ENCODE data around the gene ELF1. TPM values are rescaled to one million over a fixed set of nuclear protein-coding genes. Genes with fewer than 3 reads are reported as not detected.

The ELF1 gene
- 0.29 TPM in 1 of 2 replicates, not detected in the other for polyA plus RNA-seq

GRCh38 chr13:41019011-41019487, at the start of gene ELF1:
ELF1 (minus strand) TSS chr13:41019316; CDS start chr13:40982054, 37,262 bp downstream.

DNA sequence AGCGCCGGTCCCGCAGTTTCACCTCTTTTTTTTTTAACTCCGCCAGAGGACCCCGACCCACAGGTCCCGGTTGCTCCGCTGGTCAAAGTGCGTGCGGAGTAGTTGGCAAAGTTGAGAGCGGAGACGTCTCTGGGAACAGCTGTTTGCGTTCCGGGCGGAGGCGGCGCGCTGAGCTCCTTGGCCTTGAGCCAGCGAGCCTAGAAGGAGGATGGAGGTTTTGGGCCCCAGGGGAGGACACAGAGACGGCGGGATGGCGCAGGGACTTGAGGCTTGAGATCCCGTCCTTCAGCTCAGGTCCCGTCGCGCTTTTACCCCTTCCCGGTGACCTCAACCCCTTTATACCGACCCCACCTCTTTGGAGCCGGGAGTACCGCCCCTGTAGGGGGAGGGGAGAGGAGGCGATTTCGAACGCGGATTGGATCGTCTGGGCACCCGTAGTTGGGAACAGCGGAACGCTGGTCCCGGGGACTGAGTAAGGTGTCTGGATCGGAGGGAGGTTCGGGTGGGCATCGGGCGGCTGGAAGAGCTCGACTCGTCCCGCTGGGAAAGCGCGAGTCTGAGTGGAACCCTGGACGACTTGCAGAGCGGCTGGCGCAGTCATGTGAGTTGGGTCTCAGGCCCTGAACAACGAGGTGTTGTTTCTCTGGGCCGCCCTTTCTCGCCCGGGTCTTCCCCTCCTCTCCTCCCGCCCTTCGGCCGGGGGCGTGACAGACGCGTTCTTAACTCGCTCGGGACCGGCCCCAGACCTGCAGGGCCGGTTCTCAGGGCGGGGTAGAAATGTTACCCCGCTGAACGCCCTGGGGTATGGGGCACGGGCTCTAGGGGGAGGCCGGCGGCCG, 42.2 kb upstream of the ELF1 start, which contains the start of gene WBP4:
Gene WBP4 (plus strand): TSS at position 435 of the 839 bp plus-strand sequence. CDS start 165 bp downstream, at position 600.

Other genes with a start within 250 kb of the ELF1 start
- gene MRPS31, start 248.1 kb downstream of the ELF1 start, polyA plus RNA-seq = 31.3 and 45.3 TPM in 2 replicates
- gene SLC25A15, start 229.7 kb downstream of the ELF1 start, polyA plus RNA-seq = 0.31 and 0.53 TPM in 2 replicates
- gene WBP4, start 42.2 kb upstream of the ELF1 start, polyA plus RNA-seq = 41.3 and 44.3 TPM in 2 replicates
- gene KBTBD6, start 113.5 kb upstream of the ELF1 start, polyA plus RNA-seq = 19.9 and 20.2 TPM in 2 replicates
- gene KBTBD7, start 175.3 kb upstream of the ELF1 start, polyA plus RNA-seq = 13.8 and 23.7 TPM in 2 replicates
- 20.8 and 20.9 TPM in 2 replicates for gene MTRF1, start 244.3 kb upstream of the ELF1 start, polyA plus RNA-seq